HCT116 (cell line): Measurements from ENCODE around the gene EDEM1. TPM values are rescaled to one million over a fixed set of nuclear protein-coding genes. Genes with fewer than 3 reads are reported as not detected.

Experiments used
- ATAC-seq: fragments of 200-7000 bp; cut with Tn5 transposase; 2 replicates; pipeline ENCODE4 v1.9.1; 2020; ENCODE audit warnings: mild to moderate bottlenecking, moderate library complexity
- BruUV-seq: library from RNA; stranded (reverse); fragments of 400-500 nt; replicated peaks from 2 replicates; lab custom pipeline; 2021; lab: Mats Ljungman, UMichigan
- CTCF ChIA-PET: fragments of 300-600 bp; sonication (Branson Sonifier 250); formaldehyde crosslinking; loops from one replicate; lab custom pipeline; 2021; ENCODE audit warnings: antibody characterized with exemption; lab: Charles Lee
- POLR2A ChIA-PET: fragments of 300-600, 350-600 bp; sonication (Branson Sonifier 250); formaldehyde crosslinking; loops from one replicate; lab custom pipeline; 2021; ENCODE audit warnings: antibody characterized with exemption; lab: Charles Lee
- RAD21 ChIA-PET, 2 experiments: fragments of 300-600 bp; sonication (Branson Sonifier 250); formaldehyde crosslinking; loops; one replicate each; lab custom pipeline; 2023; ENCODE audit warnings: low total read pairs in 2 of 2; ENCODE audit not compliant: uncharacterized antibody in 2 of 2, unreplicated experiment in 2 of 2, low non-redundant PET in 1 of 2; lab: Charles Lee
- DNase-seq: peaks from one replicate; pipeline ENCODE4 v3.0.0-alpha.2; 2010; ENCODE audit warnings: low read depth, low spot score
- H2AFZ ChIP-seq: fragments of 200-600 bp; shearing (Covaris generic), sonication (generic); 2 replicates; pipeline ENCODE4 v1.6.1; 2017; ENCODE audit warnings: low read depth, mixed run types, mixed read lengths, antibody characterized with exemption, low read length; ENCODE audit not compliant: poor library complexity, severe bottlenecking
- H3K27ac ChIP-seq: 2 replicates; pipeline ENCODE4 v1.5.1; 2012; ENCODE audit warnings: low read depth, low read length
- H3K27me3 ChIP-seq: fragments of 200-600 bp; sonication (generic); 2 replicates; pipeline ENCODE4 v1.6.1; 2016; ENCODE audit warnings: mixed run types, low read length, mixed read lengths; ENCODE audit not compliant: insufficient read depth
- H3K36me3 ChIP-seq, 2 experiments: fragments of 200-500 bp in 1 of 2; fragments of 200-600 bp in 1 of 2; sonication (Bioruptor generic) in 1 of 2; sonication (generic) in 1 of 2; 2 replicates each; pipeline versions ENCODE4 v1.5.1 to v1.6.1; 2014 to 2016; ENCODE audit warnings: low read length in 2 of 2, inconsistent platforms in 1 of 2, mixed read lengths in 1 of 2, mixed run types in 1 of 2; ENCODE audit not compliant: insufficient read depth in 2 of 2, control insufficient read depth in 1 of 2
- H3K4me1 ChIP-seq, 2 experiments: fragments of 200-600 bp in 1 of 2; sonication (generic) in 1 of 2; 2 replicates each; pipeline versions ENCODE4 v1.5.1 to v1.6.1; 2012 to 2017; ENCODE audit warnings: low read length in 2 of 2, inconsistent platforms in 1 of 2, mild to moderate bottlenecking in 1 of 2, mixed read lengths in 1 of 2, mixed run types in 1 of 2, moderate library complexity in 1 of 2; ENCODE audit not compliant: insufficient read depth in 2 of 2, control insufficient read depth in 1 of 2
- H3K4me2 ChIP-seq: fragments of 200-600 bp; sonication (generic); 2 replicates; pipeline ENCODE4 v1.6.1; 2017; ENCODE audit warnings: mixed run types, low read length, mixed read lengths
- H3K4me3 ChIP-seq, 2 experiments: fragments of 200-600 bp in 1 of 2; sonication (generic) in 1 of 2; replicated peaks in 1 of 2; 2 replicates each; pipeline ENCODE4 v1.5.1; 2011 to 2016; ENCODE audit warnings: low read length in 2 of 2, control low read depth in 1 of 2, low read depth in 1 of 2, mild to moderate bottlenecking in 1 of 2, mixed read lengths in 1 of 2, mixed run types in 1 of 2
- H3K79me2 ChIP-seq: fragments of 200-600 bp; sonication (generic); 2 replicates; pipeline ENCODE4 v1.6.1; 2017; ENCODE audit warnings: mild to moderate bottlenecking, mixed run types, low read length, moderate library complexity, mixed read lengths; ENCODE audit not compliant: insufficient read depth
- H3K9ac ChIP-seq: fragments of 200-600 bp; sonication (generic); 2 replicates; pipeline ENCODE4 v1.6.1; 2016; ENCODE audit warnings: low read length, mixed read lengths
- H3K9me2 ChIP-seq: fragments of 200-600 bp; sonication (generic), shearing (Covaris generic); 2 replicates; pipeline ENCODE4 v1.6.1; 2017; ENCODE audit warnings: mixed run types, mild to moderate bottlenecking, moderate library complexity; ENCODE audit not compliant: insufficient read depth
- H3K9me3 ChIP-seq, 2 experiments: fragments of 200-500 bp in 1 of 2; fragments of 200-600 bp in 1 of 2; sonication (Bioruptor generic) in 1 of 2; sonication (generic) in 1 of 2; 2 replicates each; pipeline ENCODE4 v1.6.1; 2014 to 2017; ENCODE audit warnings: low read length in 2 of 2, mixed read lengths in 2 of 2, inconsistent platforms in 1 of 2, low read depth in 1 of 2, mild to moderate bottlenecking in 1 of 2, mixed run types in 1 of 2, moderate library complexity in 1 of 2; ENCODE audit not compliant: control insufficient read depth in 1 of 2, insufficient read depth in 1 of 2
- H4K20me1 ChIP-seq: fragments of 200-600 bp; sonication (generic), shearing (Covaris generic); 2 replicates; pipeline ENCODE4 v1.6.1; 2017; ENCODE audit warnings: mixed run types, mild to moderate bottlenecking, moderate library complexity; ENCODE audit not compliant: insufficient read depth
- CTCF ChIP-seq, 3 experiments: fragments of 200-600 bp in 1 of 3; sonication (generic) in 1 of 3; IDR thresholded peaks in 2 of 3; conservative IDR thresholded peaks in 1 of 3; 2 replicates each; pipeline ENCODE4 v1.5.1; 2012 to 2017; ENCODE audit warnings: low read depth in 2 of 3, low read length in 2 of 3, antibody characterized with exemption in 1 of 3, borderline replicate concordance in 1 of 3, control low read depth in 1 of 3, mild to moderate bottlenecking in 1 of 3, mixed read lengths in 1 of 3, mixed run types in 1 of 3, moderate library complexity in 1 of 3; ENCODE audit not compliant: insufficient read depth in 1 of 3
- ELF1 ChIP-seq: IDR thresholded peaks from 2 replicates; pipeline ENCODE4 v1.6.1; 2012; ENCODE audit warnings: low read depth, borderline replicate concordance
- EZH2phosphoT487 ChIP-seq: fragments of 200-600 bp; IDR thresholded peaks from 2 replicates; pipeline ENCODE4 v1.6.1; 2018; ENCODE audit warnings: antibody characterized with exemption, borderline replicate concordance
- MAX ChIP-seq: IDR thresholded peaks from 2 replicates; pipeline ENCODE4 v1.6.1; 2012
- REST ChIP-seq: IDR thresholded peaks from 2 replicates; pipeline ENCODE4 v1.6.1; 2012; ENCODE audit warnings: low read depth
- TCF7L2 ChIP-seq: IDR thresholded peaks from 2 replicates; pipeline ENCODE4 v1.7.0; 2011; ENCODE audit warnings: borderline replicate concordance, inconsistent platforms; ENCODE audit not compliant: insufficient read depth, insufficient read length; ENCODE audit errors: extremely low read depth
- YY1 ChIP-seq: IDR thresholded peaks from 2 replicates; pipeline ENCODE4 v1.6.1; 2011; ENCODE audit warnings: low read length, low read depth, moderate library complexity, mild to moderate bottlenecking; ENCODE audit not compliant: insufficient replicate concordance; ENCODE audit errors: extremely low read depth
- intact Hi-C: fragments of 100-400 bp; cut with micrococcal nuclease; formaldehyde crosslinking; loops from 2 replicates; pipeline ENCODE4 v1.10.0; 2022
- total RNA-seq: library from RNA; stranded (reverse); gene quantifications from one replicate; pipeline ENCODE4 v1.2.1, GENCODE V29; 2021; ENCODE audit not compliant: unreplicated experiment

Gene EDEM1
- total RNA-seq, 1 experiment from 2014 or later = 23.7 TPM

- TF ChIP-seq REST (no peak), MAX (no peak)
Measured at GRCh38 chr3:5191555-5192304, 4.2 kb downstream of the EDEM1 start (continued).

GRCh38 chr3:5192571-5193365 is 5.3 kb downstream of the EDEM1 start:
- ChIA-PET CTCF (interaction anchor here (1.1 kb wide), 1 partner anchor 481 kb away, joined by 3 read pairs; no protein-coding TSS in a partner anchor), RAD21 (no interaction called here), POLR2A (no interaction called here)
- BruUV-seq = no TSS peak
- no peak overlapping the region for H2AFZ ChIP-seq
- H4K20me1 ChIP-seq = no peaks in the 10 kb centered on the region; the same call in 1 of the 2 replicates
- no peaks in the 10 kb centered on the region for H3K9me3 ChIP-seq
- H3K9ac ChIP-seq = no peak overlapping the region
- intact Hi-C loops = no loop called here
- ATAC-seq (no peak), DNase-seq (no peak)
- H3K36me3 ChIP-seq = no peaks in the 10 kb centered on the region; a peak in 1 of 4 replicates
- H3K27ac ChIP-seq = no peak overlapping the region
- H3K4me3 ChIP-seq = no peak overlapping the region
- no peaks in the 10 kb centered on the region for H3K27me3 ChIP-seq
- peaks cover 93% of the 10 kb centered on the region for H3K79me2 ChIP-seq
- no peak overlapping the region for H3K4me2 ChIP-seq
- no peak for TF ChIP-seq CTCF (IDR thresholded peaks at IDR 0.05 in 2 of 3, conservative IDR thresholded peaks at IDR 0.05 in 1 of 3; ENCODE audit: borderline replicate concordance in 1 of 3, insufficient read depth in 1 of 3, low read depth in 2 of 3, low read length in 2 of 3)
- no peak for TF ChIP-seq REST
- no peak for TF ChIP-seq TCF7L2
- TF ChIP-seq YY1 = no peak
- no peak for TF ChIP-seq EZH2phosphoT487
- TF ChIP-seq ELF1 = no peak
- H3K4me1 ChIP-seq = peaks cover 46 to 56% of the 10 kb centered on the region in 2 experiments
- H3K9me2 ChIP-seq = no peaks in the 10 kb centered on the region
